Neural cell (in vitro differentiated cells): ENCODE measurements around the gene MUC15.

ENCODE experiments used
- CTCF ChIP-seq: fragments of 450-650 bp; IDR thresholded peaks from 2 replicates; pipeline ENCODE4 v1.5.1; 2014; ENCODE audit warnings: antibody characterized with exemption, mild to moderate bottlenecking, moderate library complexity; ENCODE audit not compliant: poor library complexity, severe bottlenecking
- EZH2 ChIP-seq: fragments of 200-600, 300-800 bp; shearing (Covaris generic), sonication (generic); IDR thresholded peaks from 2 replicates; pipeline ENCODE4 v1.6.1; 2014; ENCODE audit warnings: antibody characterized with exemption, low read length, borderline replicate concordance, mild to moderate bottlenecking; ENCODE audit not compliant: insufficient read depth, poor library complexity, severe bottlenecking

- no peak for TF ChIP-seq EZH2
- TF ChIP-seq CTCF, result no peak
Observed at GRCh38 chr11:26558190-26558589, 13.9 kb downstream of the MUC15 start.
